Natural killer cell (primary cell): ENCODE measurements around the gene CADM2. TPM values are rescaled to one million over a fixed set of nuclear protein-coding genes. Genes with fewer than 3 reads are reported as not detected.

Source experiments
- ATAC-seq, 3 donors: fragments of 150-1000 bp in 2 of 3; fragments of 200-7000 bp in 1 of 3; cut with Tn5 transposase; 1 replicate in 1 of 3; 2 replicates in 2 of 3; pipeline ENCODE4 v1.10.0; 2021; ENCODE audit warnings: mild to moderate bottlenecking in 2 of 3, moderate library complexity in 2 of 3
- DNase-seq, 2 donors: peaks; one replicate each; pipeline versions ENCODE4 v3.0.0 to v3.0.0-alpha.2; 2013 to 2021; ENCODE audit warnings: mixed read lengths in 1 of 2
- H3K27ac ChIP-seq: one replicate; pipeline ENCODE4 v1.5.1; 2013; ENCODE audit warnings: mild to moderate bottlenecking, low read length
- H3K27me3 ChIP-seq: one replicate; pipeline ENCODE4 v1.6.1; 2013; ENCODE audit warnings: low read length; ENCODE audit not compliant: control insufficient read depth, insufficient read depth
- H3K36me3 ChIP-seq: one replicate; pipeline ENCODE4 v1.6.1; 2013; ENCODE audit warnings: low read length; ENCODE audit not compliant: control insufficient read depth, insufficient read depth
- H3K4me1 ChIP-seq: one replicate; pipeline ENCODE4 v1.6.1; 2013; ENCODE audit warnings: low read length; ENCODE audit not compliant: control insufficient read depth, insufficient read depth
- H3K4me3 ChIP-seq: one replicate; pipeline ENCODE4 v1.5.1; 2013; ENCODE audit warnings: low read length
- H3K9me3 ChIP-seq: one replicate; pipeline ENCODE4 v1.6.1; 2013; ENCODE audit warnings: low read length; ENCODE audit not compliant: control insufficient read depth, insufficient read depth
- H3K27ac Mint-ChIP-seq, 2 donors: one replicate each; pipeline ENCODE4 v1.8.0; 2022; ENCODE audit warnings: mild to moderate bottlenecking in 2 of 2, mixed read lengths in 2 of 2, moderate library complexity in 1 of 2
- H3K27me3 Mint-ChIP-seq, 2 donors: one replicate each; pipeline ENCODE4 v1.8.0; 2022; ENCODE audit warnings: low read depth in 2 of 2, mixed read lengths in 2 of 2
- H3K36me3 Mint-ChIP-seq: one replicate; pipeline ENCODE4 v1.8.0; 2022; ENCODE audit warnings: mixed read lengths
- H3K4me1 Mint-ChIP-seq, 2 donors: one replicate each; pipeline ENCODE4 v1.8.0; 2022; ENCODE audit warnings: mixed read lengths in 2 of 2
- H3K4me3 Mint-ChIP-seq: one replicate; pipeline ENCODE4 v1.8.0; 2022; ENCODE audit warnings: mild to moderate bottlenecking, moderate library complexity, mixed read lengths
- H3K9me3 Mint-ChIP-seq, 2 donors: one replicate each; pipeline ENCODE4 v1.8.0; 2022; ENCODE audit warnings: mixed read lengths in 2 of 2
- WGBS: methylation state at CpG from one replicate; pipeline ENCODE4 v1.1.7; 2013; ENCODE audit warnings: missing lambda C conversion rate; ENCODE audit not compliant: insufficient coverage; 5-methylcytosine and 5-hydroxymethylcytosine counted together
- intact Hi-C: fragments of 100-400 bp; cut with micrococcal nuclease; formaldehyde crosslinking; loops from one replicate; pipeline ENCODE4 v1.14.2; 2022
- total RNA-seq, 4 donors: library from RNA; stranded (reverse); fragments of 120-200 nt in 1 of 4; gene quantifications; one replicate each; pipeline versions ENCODE4 v1.2.3 to v1.2.4, GENCODE V29; 2013 to 2022
- TF ChIP-seq, protein P1 (sequence below): fragments of 200-600 bp; IDR thresholded peaks from one replicate; pipeline ENCODE4 v1.8.0; 2022; ENCODE audit warnings: antibody characterized with exemption

CADM2 gene
- total RNA-seq, 3 donors from 2014 or later (not counting 1 experiment from before 2014, with no cell fraction given): 0.07 TPM; not detected in 2

DNA sequence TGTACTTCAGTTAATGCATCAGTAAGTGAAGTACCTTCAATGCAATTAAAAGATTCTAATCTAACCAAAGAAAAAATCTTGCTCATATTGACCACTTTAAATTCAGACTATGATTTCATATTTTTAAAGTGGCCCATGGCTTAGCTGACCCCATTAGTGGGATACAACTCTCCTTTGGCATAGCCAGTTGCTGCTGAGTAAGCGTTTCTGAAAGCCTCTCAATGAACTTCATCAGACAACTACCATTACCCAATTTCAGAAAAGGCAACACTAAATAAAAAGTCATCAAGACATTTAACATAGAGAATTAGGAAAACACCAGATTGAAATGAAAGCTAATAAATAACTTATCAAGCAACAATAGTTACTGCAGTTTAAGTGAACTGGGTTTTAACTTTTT lies 27.0 kb downstream of the CADM2 start:
- no peak for DNase-seq
- Histone ChIP-seq H3K4me1 (no peaks in the 10 kb centered on the region), H3K4me3 (no peak overlapping the region), H3K36me3 (no peaks in the 10 kb centered on the region), H3K27me3 (no peaks in the 10 kb centered on the region), H3K9me3 (no peaks in the 10 kb centered on the region), H3K27ac (no peak overlapping the region)
- H3K36me3 Mint-ChIP-seq: no peaks in the 10 kb centered on the region
- H3K4me1 Mint-ChIP-seq: no peaks in the 10 kb centered on the region
- H3K9me3 Mint-ChIP-seq: peaks cover 4 to 10% of the 10 kb centered on the region in 2 donors
- TF ChIP-seq, protein P1, sequence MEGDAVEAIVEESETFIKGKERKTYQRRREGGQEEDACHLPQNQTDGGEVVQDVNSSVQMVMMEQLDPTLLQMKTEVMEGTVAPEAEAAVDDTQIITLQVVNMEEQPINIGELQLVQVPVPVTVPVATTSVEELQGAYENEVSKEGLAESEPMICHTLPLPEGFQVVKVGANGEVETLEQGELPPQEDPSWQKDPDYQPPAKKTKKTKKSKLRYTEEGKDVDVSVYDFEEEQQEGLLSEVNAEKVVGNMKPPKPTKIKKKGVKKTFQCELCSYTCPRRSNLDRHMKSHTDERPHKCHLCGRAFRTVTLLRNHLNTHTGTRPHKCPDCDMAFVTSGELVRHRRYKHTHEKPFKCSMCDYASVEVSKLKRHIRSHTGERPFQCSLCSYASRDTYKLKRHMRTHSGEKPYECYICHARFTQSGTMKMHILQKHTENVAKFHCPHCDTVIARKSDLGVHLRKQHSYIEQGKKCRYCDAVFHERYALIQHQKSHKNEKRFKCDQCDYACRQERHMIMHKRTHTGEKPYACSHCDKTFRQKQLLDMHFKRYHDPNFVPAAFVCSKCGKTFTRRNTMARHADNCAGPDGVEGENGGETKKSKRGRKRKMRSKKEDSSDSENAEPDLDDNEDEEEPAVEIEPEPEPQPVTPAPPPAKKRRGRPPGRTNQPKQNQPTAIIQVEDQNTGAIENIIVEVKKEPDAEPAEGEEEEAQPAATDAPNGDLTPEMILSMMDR: no peak
- no peak for ATAC-seq
- no peak overlapping the region for H3K27ac Mint-ChIP-seq
- H3K27me3 Mint-ChIP-seq: no peaks in the 10 kb centered on the region
- intact Hi-C loops: no loop called here
- 75% methylated on average over 1 of the region's 1 CpG for WGBS
- no peak overlapping the region for H3K4me3 Mint-ChIP-seq

DNA sequence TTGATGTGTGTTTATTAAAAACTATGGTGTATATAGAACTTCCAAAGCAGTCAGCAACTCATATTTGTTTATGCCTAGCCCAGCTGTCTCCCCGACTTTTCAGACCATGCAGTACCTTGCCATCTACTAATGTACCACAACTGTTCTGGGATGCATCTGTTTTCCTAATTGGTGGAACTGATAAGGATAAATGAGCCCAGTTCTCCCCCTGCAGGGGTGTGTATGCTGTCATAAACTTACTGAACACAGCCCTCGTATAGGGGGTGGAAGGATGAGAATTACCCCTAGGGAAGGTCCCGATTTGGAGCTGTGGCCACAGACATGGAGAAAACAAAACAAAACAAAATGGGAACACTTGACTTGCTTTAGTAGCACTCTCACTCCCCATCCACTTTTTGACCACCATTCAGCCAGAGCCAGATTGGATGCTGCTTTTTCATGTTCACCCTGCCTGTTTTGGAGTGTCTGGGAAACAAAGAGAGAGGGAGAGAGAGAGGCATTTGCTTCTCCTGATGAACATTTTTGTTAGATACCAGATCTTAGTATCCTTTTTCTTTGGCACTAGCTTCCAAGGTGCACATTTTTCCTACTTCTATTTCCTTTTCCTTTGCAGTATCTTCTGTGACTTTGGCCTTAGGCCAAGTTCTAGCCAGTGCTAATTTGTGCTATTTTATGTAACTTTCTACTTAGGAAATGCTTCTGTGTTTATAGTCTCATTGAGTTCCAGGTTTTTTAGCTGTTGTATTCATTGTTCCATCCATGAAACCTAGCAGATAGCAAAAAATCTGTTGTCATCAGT lies 29.1 kb downstream of the CADM2 start:
- TF ChIP-seq, protein P1: no peak
- ATAC-seq (no peak), DNase-seq (no peak)
- intact Hi-C loops: no loop called here
- no peak overlapping the region for H3K4me3 ChIP-seq
- Mint-ChIP-seq H3K36me3 (no peaks in the 10 kb centered on the region), H3K27ac (no peak overlapping the region), H3K27me3 (no peaks in the 10 kb centered on the region), H3K4me3 (no peak overlapping the region), H3K9me3 (peaks cover 6 to 18% of the 10 kb centered on the region in 2 donors), H3K4me1 (no peaks in the 10 kb centered on the region)
- no peaks in the 10 kb centered on the region for H3K9me3 ChIP-seq
- no peaks in the 10 kb centered on the region for H3K27me3 ChIP-seq
- WGBS: 82% methylated on average over 3 of the region's 3 CpGs
- no peaks in the 10 kb centered on the region for H3K36me3 ChIP-seq
- H3K27ac ChIP-seq: no peak overlapping the region
- no peaks in the 10 kb centered on the region for H3K4me1 ChIP-seq

DNA sequence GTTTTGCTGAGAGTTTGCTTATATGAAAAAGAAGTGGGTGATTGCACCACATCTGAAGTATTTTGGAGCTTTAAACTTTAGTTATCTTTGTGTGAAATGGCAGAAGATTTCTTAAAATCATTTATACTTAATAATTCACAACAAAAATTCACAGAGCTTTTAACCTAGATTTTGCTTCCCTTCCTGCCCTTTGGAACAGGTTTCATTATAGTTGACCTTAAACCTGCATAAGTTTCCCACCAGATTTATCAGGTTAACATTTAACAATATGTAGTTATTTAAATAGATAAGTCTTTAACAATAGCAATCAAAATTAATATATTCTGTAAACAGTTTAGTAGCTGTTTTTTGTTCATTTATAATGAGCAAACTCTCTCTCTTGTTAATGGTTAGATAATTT lies 30.3 kb downstream of the CADM2 start:
- no peaks in the 10 kb centered on the region for H3K27me3 Mint-ChIP-seq
- no peaks in the 10 kb centered on the region for H3K36me3 ChIP-seq
- DNase-seq (no peak), ATAC-seq (no peak)
- H3K4me3 Mint-ChIP-seq: no peak overlapping the region
- H3K27ac Mint-ChIP-seq: no peak overlapping the region
- no peaks in the 10 kb centered on the region for H3K4me1 Mint-ChIP-seq
- no peaks in the 10 kb centered on the region for H3K36me3 Mint-ChIP-seq
- no peak overlapping the region for H3K4me3 ChIP-seq
- intact Hi-C loops: no loop called here
- no peaks in the 10 kb centered on the region for H3K9me3 ChIP-seq
- H3K4me1 ChIP-seq: no peaks in the 10 kb centered on the region
- H3K27ac ChIP-seq: no peak overlapping the region
- H3K9me3 Mint-ChIP-seq: peaks cover 8 to 20% of the 10 kb centered on the region in 2 donors
- TF ChIP-seq, protein P1: no peak
- H3K27me3 ChIP-seq: no peaks in the 10 kb centered on the region

DNA sequence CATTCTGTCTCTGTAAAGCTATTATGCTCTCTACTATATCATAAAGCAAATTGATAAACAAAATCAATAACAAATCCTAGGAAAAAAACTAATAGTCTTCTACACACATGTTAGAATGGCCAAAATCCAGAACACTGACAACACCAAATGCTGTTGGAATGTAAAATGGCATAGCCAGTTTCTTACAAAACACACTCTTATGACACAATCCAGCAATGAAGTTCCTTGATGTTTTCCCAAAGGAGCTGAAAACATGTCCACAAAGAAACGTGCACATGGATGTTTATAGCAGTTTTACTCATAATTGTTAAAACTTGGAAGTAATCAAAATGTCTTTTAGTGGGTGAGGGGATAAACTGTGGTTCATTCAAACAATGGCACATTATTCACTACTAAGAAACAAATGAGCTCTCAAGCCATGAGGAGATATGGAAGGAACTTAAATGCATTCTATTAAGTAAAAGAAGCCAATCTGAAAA lies 32.7 kb downstream of the CADM2 start:
- ATAC-seq (no peak), DNase-seq (no peak)
- Mint-ChIP-seq H3K36me3 (no peaks in the 10 kb centered on the region), H3K4me1 (no peaks in the 10 kb centered on the region), H3K4me3 (no peak overlapping the region), H3K27me3 (no peaks in the 10 kb centered on the region), H3K27ac (no peak overlapping the region), H3K9me3 (peaks cover 6 to 15% of the 10 kb centered on the region in 2 donors)
- WGBS: 40% methylated on average over 1 of the region's 1 CpG
- no peaks in the 10 kb centered on the region for H3K27me3 ChIP-seq
- TF ChIP-seq, protein P1: no peak
- intact Hi-C loops: no loop called here
- H3K36me3 ChIP-seq: no peaks in the 10 kb centered on the region
- H3K9me3 ChIP-seq: no peaks in the 10 kb centered on the region
- no peaks in the 10 kb centered on the region for H3K4me1 ChIP-seq
- no peak overlapping the region for H3K27ac ChIP-seq
- H3K4me3 ChIP-seq: no peak overlapping the region
